GM13976 (cell line): ENCODE data around the gene DAP3.
"Not testable (repeated sequence)": the region's sequence is repeated elsewhere in the genome, so short reads cannot be mapped to it uniquely, and the experiment has no call there.

ENCODE experiments used
- DNase-seq: peaks from one replicate; pipeline ENCODE4 v3.0.0; 2012; ENCODE audit warnings: low spot score
- CTCF ChIP-seq: IDR thresholded peaks from 2 replicates; pipeline ENCODE4 v1.5.1; 2012; ENCODE audit warnings: borderline replicate concordance, mild to moderate bottlenecking; ENCODE audit not compliant: insufficient read depth; ENCODE audit errors: extremely low read depth, missing control alignments, control extremely low read depth
- in situ Hi-C: fragments of 300-500 bp; cut with MboI; formaldehyde crosslinking; loops from one replicate; pipeline ENCODE4 v1.12.0; 2022; ENCODE audit warnings: low sequenced_read_pairs, mixed read lengths, inconsistent platforms; ENCODE audit not compliant: unreplicated experiment

Gene DAP3

GRCh38 chr1:155697046-155697445 lies 8.2 kb downstream of the DAP3 start:
- in situ Hi-C loops, result no loop called here
- no peak for TF ChIP-seq CTCF
- no peak for DNase-seq

- DNase-seq, in situ Hi-C loops: not testable (repeated sequence)
Measured at GRCh38 chr1:155697616-155698015, 8.7 kb downstream of the DAP3 start.

GRCh38 chr1:155698382-155699038 lies 9.6 kb downstream of the DAP3 start:
- no peak for DNase-seq
- no peak for TF ChIP-seq CTCF
- in situ Hi-C loops, result no loop called here

GRCh38 chr1:155699062-155699461 lies 10.2 kb downstream of the DAP3 start:
- in situ Hi-C loops, DNase-seq: not testable (repeated sequence)

- in situ Hi-C loops, DNase-seq: not testable (repeated sequence)
Measured at GRCh38 chr1:155701675-155702074, 12.8 kb downstream of the DAP3 start.

- no peak for DNase-seq
- in situ Hi-C loops, result no loop called here
- TF ChIP-seq CTCF, result no peak
Measured at GRCh38 chr1:155703216-155703615, 14.3 kb downstream of the DAP3 start.

GRCh38 chr1:155704414-155704813 lies 15.5 kb downstream of the DAP3 start:
- DNase-seq, in situ Hi-C loops: not testable (repeated sequence)

- TF ChIP-seq CTCF, result no peak
- in situ Hi-C loops, result no loop called here
- DNase-seq, result no peak
Measured at GRCh38 chr1:155706139-155706538, 17.2 kb downstream of the DAP3 start.

GRCh38 chr1:155709391-155709790 lies 20.5 kb downstream of the DAP3 start:
- no peak for TF ChIP-seq CTCF
- DNase-seq, result no peak
- in situ Hi-C loops, result no loop called here

GRCh38 chr1:155711457-155711856 lies 22.6 kb downstream of the DAP3 start:
- in situ Hi-C loops, DNase-seq: not testable (repeated sequence)

GRCh38 chr1:155712636-155713035 lies 23.7 kb downstream of the DAP3 start:
- DNase-seq, in situ Hi-C loops: not testable (repeated sequence)
